Muscle layer of duodenum (tissue), 2 donors: ENCODE results near the gene RAB3GAP1.
"Not testable (repeated sequence)": the region's sequence is repeated elsewhere in the genome, so short reads cannot be mapped to it uniquely, and the experiment has no call there.

ENCODE experiments used
- H3K27ac ChIP-seq: one replicate; pipeline ENCODE4 v1.7.0; 2013; ENCODE audit warnings: mild to moderate bottlenecking, low read length
- H3K27me3 ChIP-seq: one replicate; pipeline ENCODE4 v1.7.0; 2013; ENCODE audit warnings: low read depth, mild to moderate bottlenecking, control low read depth, low read length
- H3K36me3 ChIP-seq, 2 donors: one replicate each; pipeline ENCODE4 v1.7.0; 2013; ENCODE audit warnings: low read length in 2 of 2, control low read depth in 1 of 2, mild to moderate bottlenecking in 1 of 2; ENCODE audit not compliant: insufficient read depth in 2 of 2, control insufficient read depth in 1 of 2
- H3K4me1 ChIP-seq, 2 donors: one replicate each; pipeline ENCODE4 v1.7.0; 2013; ENCODE audit warnings: low read length in 2 of 2, mild to moderate bottlenecking in 2 of 2, control low read depth in 1 of 2, moderate library complexity in 1 of 2; ENCODE audit not compliant: insufficient read depth in 2 of 2, control insufficient read depth in 1 of 2
- H3K4me3 ChIP-seq, 2 donors: one replicate each; pipeline ENCODE4 v1.7.0; 2013; ENCODE audit warnings: low read length in 2 of 2, low read depth in 1 of 2, mild to moderate bottlenecking in 1 of 2
- H3K9me3 ChIP-seq, 2 donors: one replicate each; pipeline ENCODE4 v1.7.0; 2013; ENCODE audit warnings: low read length in 2 of 2, control low read depth in 1 of 2, mild to moderate bottlenecking in 1 of 2; ENCODE audit not compliant: control insufficient read depth in 1 of 2
- donor health status: healthy.

Gene RAB3GAP1

DNA sequence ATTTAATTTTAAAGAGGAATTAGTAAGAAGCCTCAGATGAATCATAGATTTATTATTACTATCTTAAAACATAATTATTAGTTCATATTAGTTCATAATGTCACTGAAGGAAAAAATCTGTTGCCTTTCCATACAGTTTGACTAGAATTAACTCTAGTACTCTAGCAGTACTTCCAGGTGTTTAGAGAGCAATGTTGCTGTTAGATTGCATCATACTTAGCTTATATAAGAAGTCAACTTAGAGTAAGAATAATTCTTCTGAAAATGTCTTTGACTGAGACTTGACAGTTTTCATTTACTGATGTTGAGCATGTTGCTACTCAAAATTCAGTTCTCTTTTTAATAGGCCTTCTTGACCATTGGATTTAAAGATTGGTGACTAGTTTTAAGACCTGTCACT lies 4.7 kb downstream of the RAB3GAP1 start:
- H3K4me1 ChIP-seq, result peaks cover 11 to 17% of the 10 kb centered on the region in 2 donors

DNA sequence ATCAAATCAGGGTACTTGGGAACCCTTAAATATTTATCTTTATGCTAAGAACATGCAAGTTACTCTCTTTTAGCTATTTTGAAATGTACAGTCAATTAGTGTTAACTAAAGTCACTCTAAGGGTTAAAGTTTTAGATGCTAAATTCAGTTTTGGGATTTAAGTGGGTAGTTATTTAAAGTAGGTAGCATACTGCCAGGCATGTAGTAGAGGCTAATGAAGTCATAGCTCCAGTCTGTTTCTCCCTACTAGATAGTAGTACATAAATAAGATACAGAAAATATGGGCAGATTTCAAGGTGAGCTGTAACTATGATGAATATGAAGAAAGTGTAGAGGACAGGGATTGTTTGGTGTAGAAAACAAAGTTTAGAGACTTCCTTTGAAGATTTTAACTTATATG lies 7.5 kb downstream of the RAB3GAP1 start:
- Histone ChIP-seq H3K27me3 (no peaks in the 10 kb centered on the region), H3K27ac (no peak overlapping the region), H3K9me3 (no peaks in the 10 kb centered on the region), H3K4me3 (no peak overlapping the region), H3K36me3 (peaks cover 5 to 11% of the 10 kb centered on the region in 2 donors), H3K4me1 (peaks cover 0 to 4% of the 10 kb centered on the region in 2 donors)

More for the DNA sequence above, 4.7 kb downstream of the RAB3GAP1 start:
- H3K4me3 ChIP-seq, result no peak overlapping the region
- peaks cover 5 to 9% of the 10 kb centered on the region in 2 donors for H3K36me3 ChIP-seq
- H3K27me3 ChIP-seq, result no peaks in the 10 kb centered on the region
- H3K27ac ChIP-seq, result peak overlapping the region; percentile 7
- H3K9me3 ChIP-seq, result no peaks in the 10 kb centered on the region

DNA sequence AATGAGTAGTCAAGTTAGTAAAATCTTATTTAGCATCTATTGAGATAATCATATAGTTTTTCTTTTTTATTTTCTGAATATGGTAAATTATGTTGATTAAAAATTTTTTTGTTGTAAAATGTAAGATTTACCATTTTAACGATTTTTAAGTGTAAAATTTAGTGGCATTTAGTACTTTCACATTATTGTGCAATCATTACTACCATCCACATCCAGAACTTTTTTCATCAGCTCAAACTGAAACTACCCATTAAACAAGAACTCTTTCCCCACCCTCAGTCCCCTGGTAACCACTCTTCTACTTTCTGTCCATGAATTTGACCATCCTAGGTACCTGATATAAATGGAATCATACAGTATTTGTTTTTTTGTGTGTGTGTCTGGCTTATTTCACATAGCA lies 11.1 kb downstream of the RAB3GAP1 start:
- H3K9me3 ChIP-seq, result no peaks in the 10 kb centered on the region
- no peak overlapping the region for H3K4me3 ChIP-seq
- H3K27me3 ChIP-seq, result no peaks in the 10 kb centered on the region
- peaks cover 0 to 4% of the 10 kb centered on the region in 2 donors for H3K4me1 ChIP-seq
- peaks cover 5 to 14% of the 10 kb centered on the region in 2 donors for H3K36me3 ChIP-seq
- peak overlapping the region; percentile 28 for H3K27ac ChIP-seq

DNA sequence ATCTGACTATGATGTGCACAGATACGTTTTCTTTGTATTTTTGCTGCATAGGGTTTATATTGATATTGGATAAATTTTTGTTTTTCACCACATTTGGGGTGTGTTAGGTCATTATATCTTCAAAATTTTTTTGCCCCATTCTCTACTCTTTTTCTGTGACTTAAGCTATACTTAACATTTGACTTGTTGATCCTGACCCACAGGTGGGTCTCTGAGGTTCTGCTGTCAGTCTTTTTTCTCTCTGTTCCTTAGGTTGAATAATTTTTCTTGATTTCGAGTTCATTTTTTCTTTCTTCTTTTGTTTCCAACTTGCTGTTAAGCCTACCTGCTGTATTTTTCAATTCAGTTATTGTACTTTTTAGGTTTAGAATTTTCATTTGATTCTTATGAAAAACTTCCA lies 12.1 kb downstream of the RAB3GAP1 start:
- Histone ChIP-seq H3K27me3 (no peaks in the 10 kb centered on the region), H3K4me1 (peaks cover 0 to 4% of the 10 kb centered on the region in 2 donors), H3K4me3 (no peak overlapping the region), H3K36me3 (peaks cover 5 to 14% of the 10 kb centered on the region in 2 donors), H3K27ac (no peak overlapping the region), H3K9me3 (no peaks in the 10 kb centered on the region)

- peaks cover 0 to 4% of the 10 kb centered on the region in 2 donors for H3K4me1 ChIP-seq
- no peak overlapping the region for H3K27ac ChIP-seq
- H3K36me3 ChIP-seq, result peaks cover 0 to 9% of the 10 kb centered on the region in 2 donors
- no peaks in the 10 kb centered on the region for H3K27me3 ChIP-seq
- no peaks in the 10 kb centered on the region for H3K9me3 ChIP-seq
- no peak overlapping the region for H3K4me3 ChIP-seq
These were observed 14.6 kb downstream of the RAB3GAP1 start for GRCh38 chr2:135066710-135067109.

DNA sequence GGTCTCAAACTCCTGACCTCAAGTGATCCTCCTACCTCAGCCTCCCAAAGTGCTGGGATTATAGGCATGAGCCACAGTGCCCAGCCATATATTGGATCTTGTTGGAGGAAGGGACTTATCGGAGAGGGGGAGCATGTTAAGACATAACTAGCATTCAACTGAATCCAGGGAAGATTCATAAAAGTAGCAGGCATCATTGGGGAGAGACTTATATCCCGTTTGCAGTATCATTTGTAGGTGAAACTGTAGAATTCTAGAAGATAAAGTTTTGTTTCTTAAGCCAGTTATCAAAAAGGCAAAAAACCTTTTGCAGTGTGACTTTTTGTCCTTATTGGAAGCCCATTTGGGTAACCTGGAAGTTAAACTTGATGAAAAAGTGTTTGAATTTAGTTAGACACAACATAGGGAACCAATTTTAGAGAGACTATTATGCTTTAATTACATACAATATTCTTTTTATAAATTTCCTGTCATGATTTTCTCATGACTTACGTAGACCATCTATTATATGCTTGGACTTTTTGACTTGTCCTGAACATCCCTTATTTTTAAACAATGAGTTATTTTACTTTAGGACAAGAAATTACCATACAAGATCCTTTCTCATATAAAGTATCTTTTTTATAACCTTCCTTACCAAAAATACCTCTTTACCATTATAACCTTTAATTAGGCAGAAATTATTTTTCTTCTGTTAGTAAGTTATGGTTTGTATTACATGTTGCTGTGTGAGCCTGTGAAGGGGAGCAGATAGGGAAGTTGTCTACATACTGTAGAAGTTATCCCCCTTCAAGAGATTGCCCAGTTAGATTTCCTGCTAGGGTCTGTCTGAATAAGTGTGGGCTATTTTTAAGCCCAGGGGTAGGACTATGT lies 20.3 kb downstream of the RAB3GAP1 start:
- H3K27ac ChIP-seq, result no peak overlapping the region
- peaks cover 0 to 6% of the 10 kb centered on the region in 2 donors for H3K36me3 ChIP-seq
- H3K4me1 ChIP-seq, result no peaks in the 10 kb centered on the region
- no peaks in the 10 kb centered on the region for H3K27me3 ChIP-seq
- H3K9me3 ChIP-seq, result peaks cover 0 to 3% of the 10 kb centered on the region in 2 donors
- no peak overlapping the region for H3K4me3 ChIP-seq

DNA sequence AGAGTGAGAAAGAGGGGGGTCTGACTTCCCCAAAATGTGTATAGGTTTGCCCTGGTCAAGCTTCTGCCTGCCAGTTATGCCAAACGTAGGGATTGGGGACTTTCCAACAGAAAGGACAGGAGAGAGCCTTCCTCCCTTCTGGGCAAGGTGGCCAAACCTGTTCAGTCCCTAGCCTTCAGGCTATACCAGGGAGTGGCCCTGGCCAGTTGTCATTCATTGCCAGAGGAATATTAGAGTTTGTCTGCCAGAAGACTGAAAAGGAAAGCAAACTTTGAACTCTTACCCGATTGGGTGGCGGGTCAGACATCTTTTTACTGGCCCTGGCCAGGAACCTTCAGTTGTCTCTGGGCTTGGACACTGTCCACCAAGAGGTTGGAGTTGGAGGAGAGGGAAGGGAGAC lies 22.1 kb downstream of the RAB3GAP1 start:
- Histone ChIP-seq H3K27me3 (no peaks in the 10 kb centered on the region), H3K27ac (no peak overlapping the region), H3K4me1 (no peaks in the 10 kb centered on the region), H3K4me3 (no peak overlapping the region), H3K36me3 (peaks cover 0 to 6% of the 10 kb centered on the region in 2 donors), H3K9me3 (peaks cover 0 to 3% of the 10 kb centered on the region in 2 donors)

DNA sequence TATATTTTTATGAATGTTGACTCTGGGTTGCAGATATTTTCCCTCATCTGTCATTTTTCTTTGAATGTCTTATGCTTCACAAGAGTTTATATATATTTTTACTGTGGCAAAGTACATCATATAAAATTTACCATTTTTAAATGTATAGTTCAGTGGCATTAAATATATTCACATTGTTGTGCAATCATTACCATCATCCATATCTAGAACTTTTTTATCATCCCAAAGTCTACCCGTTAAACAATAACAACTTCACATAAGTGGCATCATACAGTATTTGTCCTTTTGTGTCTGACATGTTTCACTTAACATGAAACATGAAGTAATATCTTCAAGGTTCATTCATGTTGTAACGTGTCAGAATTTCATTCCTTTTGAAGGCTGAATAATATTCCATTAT lies 24.5 kb downstream of the RAB3GAP1 start:
- Histone ChIP-seq H3K4me1 (no peaks in the 10 kb centered on the region), H3K27me3 (no peaks in the 10 kb centered on the region)

DNA sequence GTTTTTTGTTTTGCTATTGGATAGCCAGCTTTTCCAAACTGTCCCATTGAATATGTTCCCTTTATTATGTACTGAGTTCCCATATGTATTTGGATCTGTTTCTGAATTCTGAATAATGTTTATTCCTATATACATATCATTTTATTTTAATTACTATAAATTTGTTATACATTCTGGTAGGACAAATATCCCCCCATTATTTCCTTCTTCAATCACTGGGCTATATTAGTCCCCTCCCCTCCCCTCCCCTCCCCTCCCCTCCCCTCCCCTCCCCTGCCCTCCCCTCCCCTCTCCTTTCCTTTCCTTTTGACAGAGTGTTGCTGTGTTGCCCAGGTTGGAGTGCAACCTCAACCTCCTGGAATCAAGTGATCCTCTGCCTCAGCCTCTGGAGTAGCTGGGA lies 26.3 kb downstream of the RAB3GAP1 start:
- Histone ChIP-seq H3K9me3 (no peaks in the 10 kb centered on the region), H3K4me3 (no peak overlapping the region), H3K36me3 (no peaks in the 10 kb centered on the region), H3K27ac (no peak overlapping the region), H3K4me1 (no peaks in the 10 kb centered on the region), H3K27me3 (no peaks in the 10 kb centered on the region)

More for the DNA sequence above, 24.5 kb downstream of the RAB3GAP1 start:
- Histone ChIP-seq H3K4me3 (no peak overlapping the region), H3K9me3 (peaks cover 0 to 3% of the 10 kb centered on the region in 2 donors), H3K36me3 (peaks cover 0 to 6% of the 10 kb centered on the region in 2 donors), H3K27ac (no peak overlapping the region)

DNA sequence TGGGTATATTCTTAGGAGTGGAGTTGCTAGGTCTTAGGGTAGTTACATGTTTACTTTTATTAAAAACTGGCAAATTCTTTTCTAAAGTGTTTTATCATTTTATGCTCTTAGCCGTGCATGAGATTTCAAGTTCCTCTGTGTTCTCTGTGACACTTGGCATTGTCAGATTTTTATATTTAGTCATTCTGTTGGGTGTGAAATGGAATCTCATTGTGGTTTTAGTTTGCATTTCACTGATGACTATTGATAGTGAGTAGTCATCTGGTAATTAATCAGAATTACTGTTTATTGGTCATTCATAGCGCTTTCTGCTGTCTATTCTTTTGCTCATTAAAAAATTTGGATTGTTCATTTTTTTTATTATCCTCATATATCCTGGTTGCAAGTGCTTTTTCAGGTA lies 34.1 kb downstream of the RAB3GAP1 start:
- Histone ChIP-seq H3K4me1 (no peaks in the 10 kb centered on the region), H3K27ac (no peak overlapping the region), H3K36me3 (no peaks in the 10 kb centered on the region), H3K27me3 (no peaks in the 10 kb centered on the region), H3K4me3 (no peak overlapping the region), H3K9me3 (no peaks in the 10 kb centered on the region)

DNA sequence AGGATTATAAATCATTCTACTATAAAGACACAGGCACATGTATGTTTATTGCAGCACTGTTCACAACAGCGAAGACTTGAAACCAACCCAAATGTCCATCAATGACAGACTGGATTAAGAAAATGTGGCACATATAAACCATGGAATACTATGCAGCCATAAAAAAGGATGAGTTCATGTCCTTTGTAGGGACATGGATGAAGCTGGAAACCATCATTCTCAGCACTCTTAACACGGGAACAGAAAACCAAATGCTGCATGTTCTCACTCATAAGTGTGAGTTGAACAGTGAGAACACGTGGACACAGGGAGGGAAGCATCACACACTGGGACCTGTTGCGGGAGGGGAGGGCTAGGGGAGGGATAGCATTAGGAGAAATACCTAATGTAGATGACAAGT lies 37.5 kb downstream of the RAB3GAP1 start:
- not testable (repeated sequence) for H3K27me3 ChIP-seq, H3K4me1 ChIP-seq, H3K9me3 ChIP-seq, H3K27ac ChIP-seq, H3K4me3 ChIP-seq
- H3K36me3 ChIP-seq, result peaks cover 4 to 11% of the 10 kb centered on the region in 2 donors
